NT2/D1 (cell line): ENCODE results near the gene GOLGA6C.

Experiments used
- YY1 ChIP-seq: IDR thresholded peaks from 2 replicates; pipeline ENCODE4 v1.6.1; 2011; ENCODE audit not compliant: insufficient read length, insufficient read depth
- ZNF274 ChIP-seq: IDR thresholded peaks from 2 replicates; pipeline ENCODE4 v1.6.1; 2011; ENCODE audit warnings: mild to moderate bottlenecking, low read depth, low read length

DNA sequence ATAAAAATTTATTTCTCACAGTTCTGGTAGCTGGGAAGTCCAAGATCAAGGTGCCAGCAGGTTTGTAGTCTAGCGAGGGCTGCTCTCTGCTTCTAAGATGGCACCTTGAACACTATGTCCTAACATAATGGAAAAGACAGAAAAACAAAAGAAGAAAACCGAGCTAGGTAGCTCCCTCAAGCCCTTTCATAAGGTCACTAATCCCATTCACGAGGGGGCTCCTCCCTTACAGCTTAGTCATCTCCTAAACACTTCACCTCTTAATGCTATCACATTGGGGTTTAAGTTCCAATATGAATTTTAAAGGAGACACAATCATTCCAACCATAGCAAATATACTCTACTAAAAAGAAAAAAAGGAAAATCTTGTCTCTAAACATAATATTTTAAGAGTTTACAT lies 48.1 kb downstream of the GOLGA6C start:
- TF ChIP-seq YY1 (no peak), ZNF274 (no peak)
